Fibroblast of pulmonary artery (primary cell): ENCODE results near the gene MALRD1.

Experiments
- DNase-seq: peaks from one replicate; pipeline ENCODE4 v3.0.0-alpha.2; 2010; ENCODE audit warnings: low read depth
- H3K4me3 ChIP-seq: replicated peaks from 2 replicates; pipeline ENCODE4 v1.5.1; 2011; ENCODE audit warnings: low read depth, mild to moderate bottlenecking, control low read depth, low read length, moderate library complexity
- CTCF ChIP-seq: IDR thresholded peaks from 2 replicates; pipeline ENCODE4 v1.5.1; 2011; ENCODE audit warnings: mild to moderate bottlenecking, control low read depth, low read length, inconsistent platforms; ENCODE audit errors: missing control alignments

The MALRD1 gene

GRCh38 chr10:19606968-19607367 is 558.4 kb downstream of the MALRD1 start:
- no peak for TF ChIP-seq CTCF
- no peak for DNase-seq
- no peak overlapping the region for H3K4me3 ChIP-seq

GRCh38 chr10:19611775-19612174 is 563.2 kb downstream of the MALRD1 start:
- no peak for TF ChIP-seq CTCF
- DNase-seq = no peak

GRCh38 chr10:19616966-19617365 is 568.4 kb downstream of the MALRD1 start:
- no peak for TF ChIP-seq CTCF
- DNase-seq = no peak
- no peak overlapping the region for H3K4me3 ChIP-seq

More at GRCh38 chr10:19611775-19612174, 563.2 kb downstream of the MALRD1 start:
- no peak overlapping the region for H3K4me3 ChIP-seq

- no peak for DNase-seq
- no peak for TF ChIP-seq CTCF
- H3K4me3 ChIP-seq = no peak overlapping the region
These were observed 572.2 kb downstream of the MALRD1 start for GRCh38 chr10:19620811-19621210.

GRCh38 chr10:19623321-19623720 is 574.7 kb downstream of the MALRD1 start:
- H3K4me3 ChIP-seq = no peak overlapping the region
- TF ChIP-seq CTCF = no peak
- DNase-seq = no peak

GRCh38 chr10:19626156-19626555 is 577.6 kb downstream of the MALRD1 start:
- TF ChIP-seq CTCF = no peak
- DNase-seq = no peak
- H3K4me3 ChIP-seq = no peak overlapping the region

- DNase-seq = no peak
- no peak overlapping the region for H3K4me3 ChIP-seq
- TF ChIP-seq CTCF = no peak
These were observed 580.4 kb downstream of the MALRD1 start for GRCh38 chr10:19628767-19629560.
